Measurements from ENCODE around the gene MAB21L4.

Gene MAB21L4

DNA sequence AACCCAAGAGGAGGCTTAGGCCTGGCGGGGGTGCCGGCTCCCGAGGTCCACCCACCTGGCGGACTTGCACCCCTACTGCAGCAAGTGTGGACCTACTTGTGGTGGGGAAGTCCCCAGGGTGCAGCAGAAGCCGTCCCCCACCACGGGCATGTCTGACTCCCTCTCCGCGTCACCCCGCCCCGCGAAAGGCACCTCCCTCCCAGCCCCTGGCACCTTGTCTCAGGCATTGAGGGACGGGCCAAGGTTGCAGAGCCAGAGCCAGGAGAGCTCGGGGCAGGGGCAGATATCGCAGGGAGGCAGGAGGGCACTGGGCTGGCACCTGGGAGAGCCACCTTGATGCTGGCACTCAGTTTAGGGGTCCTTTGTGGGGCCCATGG lies 29.2 kb upstream of the MAB21L4 start:
- no peak overlapping the region for H3K4me2 ChIP-seq (ENCODE audit: low read length)
- no peaks in the 10 kb centered on the region for H3K4me1 ChIP-seq
- H3K79me2 ChIP-seq = no peaks in the 10 kb centered on the region
- no peak overlapping the region for H3K9ac ChIP-seq
- no peaks in the 10 kb centered on the region for H3K9me3 ChIP-seq (ENCODE audit: control insufficient read depth, low read length)
- H3K4me3 ChIP-seq (ENCODE audit: low read depth, low read length) = no peak overlapping the region
- H3K36me3 ChIP-seq (ENCODE audit: control insufficient read depth, insufficient read depth, low read length) = no peaks in the 10 kb centered on the region
- H3K27ac ChIP-seq = no peak overlapping the region
- no peaks in the 10 kb centered on the region for H3K27me3 ChIP-seq (ENCODE audit: control insufficient read depth, insufficient read depth, low read length)
- TF ChIP-seq, protein P1, sequence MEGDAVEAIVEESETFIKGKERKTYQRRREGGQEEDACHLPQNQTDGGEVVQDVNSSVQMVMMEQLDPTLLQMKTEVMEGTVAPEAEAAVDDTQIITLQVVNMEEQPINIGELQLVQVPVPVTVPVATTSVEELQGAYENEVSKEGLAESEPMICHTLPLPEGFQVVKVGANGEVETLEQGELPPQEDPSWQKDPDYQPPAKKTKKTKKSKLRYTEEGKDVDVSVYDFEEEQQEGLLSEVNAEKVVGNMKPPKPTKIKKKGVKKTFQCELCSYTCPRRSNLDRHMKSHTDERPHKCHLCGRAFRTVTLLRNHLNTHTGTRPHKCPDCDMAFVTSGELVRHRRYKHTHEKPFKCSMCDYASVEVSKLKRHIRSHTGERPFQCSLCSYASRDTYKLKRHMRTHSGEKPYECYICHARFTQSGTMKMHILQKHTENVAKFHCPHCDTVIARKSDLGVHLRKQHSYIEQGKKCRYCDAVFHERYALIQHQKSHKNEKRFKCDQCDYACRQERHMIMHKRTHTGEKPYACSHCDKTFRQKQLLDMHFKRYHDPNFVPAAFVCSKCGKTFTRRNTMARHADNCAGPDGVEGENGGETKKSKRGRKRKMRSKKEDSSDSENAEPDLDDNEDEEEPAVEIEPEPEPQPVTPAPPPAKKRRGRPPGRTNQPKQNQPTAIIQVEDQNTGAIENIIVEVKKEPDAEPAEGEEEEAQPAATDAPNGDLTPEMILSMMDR (IDR thresholded peaks at IDR 0.05) = no peak
- H2AFZ ChIP-seq = no peak overlapping the region

DNA sequence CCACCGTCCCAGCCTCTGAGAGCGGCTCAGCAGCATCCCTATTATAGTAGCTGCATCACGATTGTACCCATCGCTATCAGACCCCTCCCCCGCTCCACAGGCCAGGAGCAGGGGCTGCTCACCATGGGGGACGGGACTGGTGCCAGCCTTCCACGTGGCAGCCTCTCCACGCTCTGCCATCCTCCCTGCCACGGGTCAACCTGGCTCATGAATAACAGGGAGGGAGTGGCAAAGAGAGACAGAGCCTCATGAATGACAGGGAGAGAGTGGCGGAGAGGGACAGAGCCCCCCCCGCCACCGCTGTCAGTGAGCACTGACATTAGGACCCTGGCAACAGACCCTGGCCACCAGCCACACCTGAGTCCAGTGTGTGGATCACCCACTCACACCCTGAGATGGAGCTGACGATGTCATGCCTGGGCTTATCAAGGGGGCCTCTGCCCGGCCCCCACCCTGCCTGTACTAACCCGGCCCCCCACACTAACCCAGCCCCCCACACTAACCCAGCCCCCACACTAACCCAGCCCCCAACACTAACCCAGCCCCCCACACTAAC lies 27.1 kb upstream of the MAB21L4 start:
- H3K4me1 ChIP-seq = no peaks in the 10 kb centered on the region
- H3K9me3 ChIP-seq (ENCODE audit: control insufficient read depth, low read length) = no peaks in the 10 kb centered on the region
- no peaks in the 10 kb centered on the region for H3K36me3 ChIP-seq (ENCODE audit: control insufficient read depth, insufficient read depth, low read length)
- H3K4me2 ChIP-seq (ENCODE audit: low read length) = no peak overlapping the region
- H3K4me3 ChIP-seq (ENCODE audit: low read depth, low read length) = no peak overlapping the region
- H2AFZ ChIP-seq = no peak overlapping the region
- TF ChIP-seq, protein P1 (IDR thresholded peaks at IDR 0.05) = no peak
- no peak overlapping the region for H3K9ac ChIP-seq
- no peaks in the 10 kb centered on the region for H3K79me2 ChIP-seq
- no peak overlapping the region for H3K27ac ChIP-seq
- no peaks in the 10 kb centered on the region for H3K27me3 ChIP-seq (ENCODE audit: control insufficient read depth, insufficient read depth, low read length)

DNA sequence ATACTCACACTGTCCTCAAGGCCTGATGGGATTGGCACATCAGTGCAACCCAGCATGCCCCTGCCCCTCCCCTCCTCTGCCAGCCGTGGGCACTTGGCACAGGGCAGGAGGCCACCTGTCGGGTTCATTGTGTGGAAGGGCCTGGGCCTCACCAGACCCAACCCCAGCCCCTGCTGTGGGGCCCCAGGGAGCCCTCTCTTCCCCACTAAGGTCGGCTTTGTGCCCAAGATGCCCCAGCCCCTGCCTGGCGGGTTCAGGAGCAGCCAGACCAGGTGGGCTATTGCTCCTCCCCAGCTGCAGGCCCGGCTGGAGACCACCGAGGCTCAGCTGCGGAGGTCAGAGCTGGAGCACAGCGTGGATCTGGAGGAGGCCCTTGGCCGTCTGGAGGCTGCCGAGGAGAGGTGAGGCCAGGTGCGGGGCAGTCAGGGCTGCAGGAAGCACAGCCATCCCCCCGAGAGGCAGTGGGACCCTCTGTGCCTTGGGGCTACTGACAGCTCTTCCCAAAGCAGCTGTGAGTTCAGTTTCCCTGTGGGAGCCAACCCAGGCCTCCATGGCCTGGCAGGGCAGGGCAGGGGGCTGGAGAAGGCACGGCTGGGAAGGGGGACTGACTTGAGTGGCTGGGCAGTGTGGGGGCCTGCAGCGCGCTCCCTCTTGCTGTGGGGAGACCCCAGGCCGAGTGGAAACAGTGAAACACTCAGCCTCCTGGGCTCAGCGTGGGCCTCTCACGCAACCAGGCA lies 26.5 kb upstream of the MAB21L4 start:
- Histone ChIP-seq H3K36me3 (ENCODE audit: control insufficient read depth, insufficient read depth, low read length) (no peaks in the 10 kb centered on the region), H3K9ac (no peak overlapping the region), H2AFZ (no peak overlapping the region), H3K79me2 (no peaks in the 10 kb centered on the region), H3K27me3 (ENCODE audit: control insufficient read depth, insufficient read depth, low read length) (no peaks in the 10 kb centered on the region), H3K27ac (no peak overlapping the region), H3K4me3 (ENCODE audit: low read depth, low read length) (no peak overlapping the region), H3K9me3 (ENCODE audit: control insufficient read depth, low read length) (no peaks in the 10 kb centered on the region), H3K4me2 (ENCODE audit: low read length) (no peak overlapping the region), H3K4me1 (no peaks in the 10 kb centered on the region)
- TF ChIP-seq, protein P1 (IDR thresholded peaks at IDR 0.05) = no peak

DNA sequence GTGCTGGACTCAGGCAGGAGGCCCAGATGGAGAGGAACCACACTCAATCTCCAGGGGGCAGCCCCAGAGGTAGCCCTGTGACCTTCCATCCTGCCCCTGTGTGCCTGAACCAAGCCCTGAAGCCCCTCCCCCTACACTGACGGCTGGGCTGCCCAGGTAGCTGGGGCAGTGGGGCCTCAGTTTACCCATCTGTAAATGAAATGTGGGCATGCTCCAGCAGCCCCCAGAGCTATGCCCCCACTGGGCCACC lies 26.0 kb upstream of the MAB21L4 start:
- Histone ChIP-seq H3K27me3 (ENCODE audit: control insufficient read depth, insufficient read depth, low read length) (no peaks in the 10 kb centered on the region), H3K9me3 (ENCODE audit: control insufficient read depth, low read length) (no peaks in the 10 kb centered on the region), H3K36me3 (ENCODE audit: control insufficient read depth, insufficient read depth, low read length) (no peaks in the 10 kb centered on the region), H3K4me1 (no peaks in the 10 kb centered on the region), H3K9ac (no peak overlapping the region), H3K27ac (no peak overlapping the region), H3K79me2 (no peaks in the 10 kb centered on the region), H3K4me2 (ENCODE audit: low read length) (no peak overlapping the region), H2AFZ (no peak overlapping the region), H3K4me3 (ENCODE audit: low read depth, low read length) (no peak overlapping the region)
- TF ChIP-seq, protein P1 (IDR thresholded peaks at IDR 0.05) = no peak
